Ovary (tissue), 9 donors: Measurements from ENCODE around the gene ATN1. TPM values are rescaled to one million over a fixed set of nuclear protein-coding genes. Genes with fewer than 3 reads are reported as not detected.

ENCODE experiments used
- DNase-seq, 5 donors: peaks; one replicate each; pipeline ENCODE4 v3.0.0-alpha.2; 2019 to 2020
- H3K27ac ChIP-seq, 2 donors: fragments of 200-600 bp; one replicate each; pipeline versions ENCODE4 v1.5.1 to v1.8.0; 2019 to 2022
- H3K27me3 ChIP-seq: fragments of 200-600 bp; one replicate; pipeline ENCODE4 v1.8.0; 2022
- H3K36me3 ChIP-seq: fragments of 200-600 bp; sonication (generic); one replicate; pipeline ENCODE4 v1.5.1; 2019
- H3K4me1 ChIP-seq: one replicate; pipeline ENCODE4 v1.8.1; 2013; ENCODE audit warnings: mild to moderate bottlenecking, moderate library complexity; ENCODE audit not compliant: insufficient read depth
- H3K4me3 ChIP-seq: fragments of 200-600 bp; sonication (generic); one replicate; pipeline ENCODE4 v1.5.1; 2017
- H3K9me3 ChIP-seq, 2 donors: fragments of 200-600 bp in 1 of 2; sonication (generic) in 1 of 2; one replicate each; pipeline versions ENCODE4 v1.5.1 to v1.8.1; 2013 to 2019; ENCODE audit warnings: mild to moderate bottlenecking in 1 of 2, moderate library complexity in 1 of 2
- CTCF ChIP-seq, 3 donors: fragments of 450-650 bp in 2 of 3; fragments of 200-600 bp in 1 of 3; IDR thresholded peaks; one replicate each; pipeline versions ENCODE4 v1.5.1 to v1.8.0; 2016 to 2022; ENCODE audit warnings: antibody characterized with exemption in 3 of 3, mild to moderate bottlenecking in 1 of 3
- EP300 ChIP-seq: sonication (generic); formaldehyde crosslinking; IDR thresholded peaks from one replicate; pipeline ENCODE4 v1.6.1; 2017; ENCODE audit warnings: antibody characterized with exemption
- POLR2A ChIP-seq: fragments of 450-650 bp; IDR thresholded peaks from one replicate; pipeline ENCODE4 v1.6.1; 2017; ENCODE audit warnings: antibody characterized with exemption, mild to moderate bottlenecking, moderate library complexity
- WGBS, 3 donors: extraction: QIAGEN DNeasy Blood & Tissue Kit in 1 of 3; methylation state at CpG; one replicate each; pipeline versions ENCODE4 v1.1.5 to v1.1.7; 2013 to 2017; 5-methylcytosine and 5-hydroxymethylcytosine counted together
- intact Hi-C, 4 donors: fragments of 100-400 bp; cut with DNase I; formaldehyde crosslinking; loops; one replicate each; pipeline versions ENCODE4 v1.11.0 to v1.15.1; 2022 to 2023
- polyA plus RNA-seq, 2 donors: library from polyadenylated mRNA; stranded (reverse); fragments of 200-250 nt in 1 of 2; fragments of 350-450 nt in 1 of 2; fragmentation: Illumina TruSeq in 1 of 2; extraction: RNeasy Lipid Tissue Mini Kit (QIAGEN cat#74804) in 1 of 2; gene quantifications; one replicate each; pipeline ENCODE4 v1.2.3, GENCODE V29; 2013 to 2014
- total RNA-seq, 7 donors: library from RNA; depleted of rRNA in 2 of 7; stranded (reverse); fragments of >200 nt in 2 of 7; fragmentation: NEBNext Ultra II Directional in 3 of 7; extraction: Animal tissue kit (Norgen Biotek cat#: 25700) in 3 of 7; gene quantifications; one replicate each; pipeline versions ENCODE4 v1.1.0 to v1.2.4, GENCODE V29; 2016 to 2023
- donor health status: DM: no; HTN: no; CAD: no; lungs with moderate emphysema.
- donor health status: DM: no; HTN: no; CAD: no.
- donor health status: Bipolar disorder and iron deficiency.
- donor health status: DM: yes; HTN: yes; CAD: no.
- donor health status: DM: no; HTN: no; CAD: no.
- donor health status: DM: yes; HTN: yes; CAD: no.

ATN1 gene
- total and polyA plus RNA-seq, 9 donors = 41.6 to 324 (median 197) TPM

GRCh38 chr12:6963791-6964413 is 36.1 kb downstream of the ATN1 start:
- intact Hi-C loops = loop anchor here in 3 of 4 donors (2.0 to 10.0 kb wide), 3 partner anchors 19 to 99 kb away; partner anchors contain the start of genes TPI1 (in 2 of the 3) and C12orf57 (in 1 of the 3)
- peak in 4 of 5 donors; percentile 44 to 62 (median 52) for DNase-seq
- WGBS, 3 donors = 68 to 80% (median 71%) methylated on average over 16 to 17 of the region's 17 CpGs
- no peaks in the 10 kb centered on the region for H3K9me3 ChIP-seq
- TF ChIP-seq POLR2A = no peak
- no peak for TF ChIP-seq EP300
- TF ChIP-seq CTCF (IDR thresholded peaks at IDR 0.05) = no peak
- no peaks in the 10 kb centered on the region for H3K36me3 ChIP-seq
- H3K4me3 ChIP-seq = peak overlapping the region; percentile 14
- no peak overlapping the region for H3K27ac ChIP-seq
- H3K4me1 ChIP-seq = peaks cover 8% of the 10 kb centered on the region
- H3K27me3 ChIP-seq = no peaks in the 10 kb centered on the region

DNA sequence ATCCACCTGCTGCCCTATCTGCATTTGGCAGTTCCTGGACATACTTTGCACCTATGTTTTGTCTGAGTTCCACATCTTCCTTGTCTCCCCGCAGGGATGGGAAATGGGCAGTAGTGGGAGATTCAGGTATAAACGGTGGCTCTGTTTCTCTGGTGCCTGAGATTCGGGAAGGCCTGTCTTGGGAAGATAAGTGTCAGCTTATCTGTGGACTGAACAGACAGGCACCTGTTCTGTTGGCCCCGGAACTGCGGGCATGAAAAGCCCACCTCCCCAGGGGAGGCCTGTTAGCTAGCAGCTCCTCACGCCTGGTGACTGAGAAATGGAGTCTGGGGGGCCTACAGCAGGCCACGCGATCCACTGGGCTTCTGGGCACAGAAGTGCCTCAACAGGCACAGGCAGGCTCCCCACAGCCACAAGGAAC is 36.9 kb downstream of the ATN1 start:
- WGBS, 3 donors = 63 to 73% (median 66%) methylated on average over 8 of the region's 8 CpGs
- DNase-seq = peak in 1 of 5 donors; percentile 45
- H3K4me3 ChIP-seq = no peak overlapping the region

DNA sequence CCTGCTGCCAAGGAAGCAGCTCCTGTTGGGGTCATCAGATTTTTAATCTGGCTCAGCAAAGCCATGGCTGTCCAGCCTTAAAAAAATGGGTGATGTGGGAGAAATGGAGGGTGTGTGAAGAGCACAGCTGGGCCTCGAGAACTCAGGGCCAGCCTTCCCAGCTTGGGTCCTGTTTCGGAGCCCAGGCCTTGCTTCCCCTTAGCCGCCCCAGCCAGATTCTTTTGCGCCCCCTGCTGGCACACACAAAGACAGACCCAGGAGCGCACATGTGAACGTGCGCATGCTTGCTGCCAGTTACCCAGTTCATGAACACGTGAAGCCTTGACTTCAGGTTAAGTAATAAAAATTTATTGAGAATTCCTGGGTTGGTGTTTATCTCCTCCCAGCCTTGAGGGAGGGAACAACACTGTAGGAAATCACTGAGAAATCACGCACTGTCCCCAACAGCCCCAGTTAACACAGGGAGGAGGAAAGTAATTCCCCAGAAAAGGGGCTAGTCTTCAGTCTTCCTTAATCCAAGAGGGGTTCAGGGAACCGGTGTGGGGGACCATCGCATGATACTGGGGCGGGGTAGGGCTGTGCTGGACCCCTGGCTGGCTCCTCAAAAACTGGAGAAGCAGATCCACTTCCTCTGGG is 37.4 kb downstream of the ATN1 start:
- H3K27me3 ChIP-seq = no peaks in the 10 kb centered on the region
- WGBS, 3 donors = 12 to 18% (median 16%) methylated on average over 12 of the region's 12 CpGs
- H3K4me1 ChIP-seq = peaks cover 12% of the 10 kb centered on the region
- TF ChIP-seq POLR2A = no peak
- peak; percentile 85 to 90 (median 87) for TF ChIP-seq CTCF (IDR thresholded peaks at IDR 0.05)
- H3K4me3 ChIP-seq = no peak overlapping the region
- peak overlapping the region; percentile 57 to 67 for H3K27ac ChIP-seq
- no peaks in the 10 kb centered on the region for H3K36me3 ChIP-seq
- intact Hi-C loops = loop anchor here (2.0 to 10.0 kb wide), 4 partner anchors 20 to 100 kb away; partner anchors contain the start of genes TPI1 (in 4 of the 4) and C12orf57 (in 1 of the 4)
- H3K9me3 ChIP-seq = no peaks in the 10 kb centered on the region
- peak; percentile 86 to 90 (median 90) for DNase-seq

More for the DNA sequence above, 36.9 kb downstream of the ATN1 start:
- Histone ChIP-seq H3K27me3 (no peaks in the 10 kb centered on the region), H3K36me3 (no peaks in the 10 kb centered on the region), H3K4me1 (peaks cover 12% of the 10 kb centered on the region), H3K9me3 (no peaks in the 10 kb centered on the region), H3K27ac (peak overlapping the region; percentile 57 to 67)
- intact Hi-C loops = loop anchor here (2.0 to 10.0 kb wide), 4 partner anchors 20 to 100 kb away; partner anchors contain the start of genes TPI1 (in 4 of the 4) and C12orf57 (in 1 of the 4)
- TF ChIP-seq POLR2A (no peak), EP300 (no peak), CTCF (IDR thresholded peaks at IDR 0.05) (no peak)

DNA sequence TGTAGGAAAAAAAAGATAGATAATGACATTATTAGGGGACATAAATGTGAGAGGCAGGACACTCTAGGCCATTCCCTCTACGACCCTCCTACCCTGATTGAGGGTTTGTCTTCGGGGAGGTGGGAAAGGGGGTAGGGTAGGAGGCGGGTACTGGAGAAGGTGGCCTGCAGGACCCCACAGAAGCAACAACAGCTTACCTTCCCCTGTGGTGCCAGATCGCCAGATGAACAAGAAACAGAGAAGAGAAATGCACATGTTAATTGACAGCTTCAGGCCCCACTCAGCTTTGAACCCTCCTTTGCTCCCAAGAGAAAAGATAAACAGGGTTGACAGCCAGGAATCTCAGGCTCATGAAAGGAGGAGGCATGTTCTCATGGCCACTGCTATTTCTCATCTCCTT is 38.0 kb downstream of the ATN1 start:
- peak in 1 of 5 donors; percentile 18 for DNase-seq
- no peaks in the 10 kb centered on the region for H3K36me3 ChIP-seq
- H3K27ac ChIP-seq = peak overlapping the region in 1 of 2 donors; percentile 30
- H3K4me3 ChIP-seq = no peak overlapping the region
- H3K27me3 ChIP-seq = no peaks in the 10 kb centered on the region
- TF ChIP-seq CTCF (IDR thresholded peaks at IDR 0.05) (no peak), POLR2A (no peak), EP300 (no peak)
- no peaks in the 10 kb centered on the region for H3K9me3 ChIP-seq
- peaks cover 12% of the 10 kb centered on the region for H3K4me1 ChIP-seq
- 70 to 80% (median 75%) methylated on average over 4 of the region's 4 CpGs for WGBS, 3 donors
- intact Hi-C loops = loop anchor here (2.0 to 10.0 kb wide), 4 partner anchors 21 to 101 kb away; partner anchors contain the start of genes TPI1 (in 4 of the 4) and C12orf57 (in 1 of the 4)
